Type B pancreatic cell (in vitro differentiated cells): ENCODE measurements around the gene ANKS1A. TPM values are rescaled to one million over a fixed set of nuclear protein-coding genes. Genes with fewer than 3 reads are reported as not detected.

Experiments
- DNase-seq: peaks from one replicate; pipeline ENCODE4 v3.0.0; 2021; ENCODE audit warnings: mixed read lengths; ENCODE audit not compliant: unreplicated experiment; ENCODE audit errors: extremely low spot score
- H3K27ac Mint-ChIP-seq: 2 replicates; pipeline ENCODE4 v1.8.0; 2021; ENCODE audit warnings: mild to moderate bottlenecking, mixed read lengths
- H3K27me3 Mint-ChIP-seq: 2 replicates; pipeline ENCODE4 v1.8.0; 2021; ENCODE audit warnings: mixed read lengths
- H3K36me3 Mint-ChIP-seq: 2 replicates; pipeline ENCODE4 v1.8.0; 2021; ENCODE audit warnings: mixed read lengths
- H3K4me1 Mint-ChIP-seq: one replicate; pipeline ENCODE4 v1.8.0; 2021; ENCODE audit warnings: mixed read lengths; ENCODE audit not compliant: unreplicated experiment
- H3K4me3 Mint-ChIP-seq: 2 replicates; pipeline ENCODE4 v1.8.0; 2021; ENCODE audit warnings: mild to moderate bottlenecking, mixed read lengths
- H3K9me3 Mint-ChIP-seq: 2 replicates; pipeline ENCODE4 v1.8.0; 2021; ENCODE audit warnings: mixed read lengths
- CTCF ChIP-seq: fragments of 200-600 bp; sonication (generic); conservative IDR thresholded peaks from 2 replicates; pipeline ENCODE4 v1.5.0; 2021; ENCODE audit warnings: antibody characterized with exemption, mild to moderate bottlenecking
- total RNA-seq: library from RNA; stranded (reverse); gene quantifications from 2 replicates; pipeline ENCODE4 v1.2.1, GENCODE V29; 2021; ENCODE audit warnings: low replicate concordance

Gene ANKS1A
- total RNA-seq, 1 donor from 2014 or later: 28.0 TPM

- Mint-ChIP-seq H3K4me3 (no peak overlapping the region), H3K27ac (peak overlapping the region; percentile 74), H3K27me3 (no peaks in the 10 kb centered on the region), H3K9me3 (no peaks in the 10 kb centered on the region), H3K4me1 (peaks cover 19% of the 10 kb centered on the region), H3K36me3 (peaks cover 18% of the 10 kb centered on the region)
- DNase-seq: no peak
- no peak for TF ChIP-seq CTCF
Observed at GRCh38 chr6:35037664-35038038, 148.6 kb downstream of the ANKS1A start.

GRCh38 chr6:35038076-35038475 is 149.0 kb downstream of the ANKS1A start:
- Mint-ChIP-seq H3K27ac (peak overlapping the region; percentile 74), H3K4me1 (peaks cover 23% of the 10 kb centered on the region), H3K27me3 (no peaks in the 10 kb centered on the region), H3K9me3 (no peaks in the 10 kb centered on the region), H3K4me3 (no peak overlapping the region), H3K36me3 (peaks cover 18% of the 10 kb centered on the region)
- DNase-seq: no peak
- no peak for TF ChIP-seq CTCF

GRCh38 chr6:35040398-35040797 is 151.3 kb downstream of the ANKS1A start:
- no peaks in the 10 kb centered on the region for H3K9me3 Mint-ChIP-seq
- peaks cover 45% of the 10 kb centered on the region for H3K4me1 Mint-ChIP-seq
- TF ChIP-seq CTCF: no peak
- H3K27me3 Mint-ChIP-seq: no peaks in the 10 kb centered on the region
- peaks cover 15% of the 10 kb centered on the region for H3K36me3 Mint-ChIP-seq
- H3K27ac Mint-ChIP-seq: no peak overlapping the region
- no peak for DNase-seq
- H3K4me3 Mint-ChIP-seq: no peak overlapping the region

GRCh38 chr6:35041086-35041861 is 152.2 kb downstream of the ANKS1A start:
- Mint-ChIP-seq H3K4me3 (no peak overlapping the region), H3K27ac (peak overlapping the region; percentile 42), H3K9me3 (no peaks in the 10 kb centered on the region)

GRCh38 chr6:35042031-35042815 is 153.2 kb downstream of the ANKS1A start:
- no peak for DNase-seq
- H3K4me3 Mint-ChIP-seq: no peak overlapping the region
- H3K9me3 Mint-ChIP-seq: no peaks in the 10 kb centered on the region
- no peaks in the 10 kb centered on the region for H3K27me3 Mint-ChIP-seq
- TF ChIP-seq CTCF: no peak
- peaks cover 51% of the 10 kb centered on the region for H3K4me1 Mint-ChIP-seq
- peaks cover 15% of the 10 kb centered on the region for H3K36me3 Mint-ChIP-seq
- peak overlapping the region; percentile 42 for H3K27ac Mint-ChIP-seq

More at GRCh38 chr6:35041086-35041861, 152.2 kb downstream of the ANKS1A start:
- no peaks in the 10 kb centered on the region for H3K27me3 Mint-ChIP-seq
- peaks cover 45% of the 10 kb centered on the region for H3K4me1 Mint-ChIP-seq
- no peak for DNase-seq
- TF ChIP-seq CTCF: no peak
- peaks cover 15% of the 10 kb centered on the region for H3K36me3 Mint-ChIP-seq
